MV-4-11 (cell line): Measurements from ENCODE around the gene TEX101.

Source experiments
- DNase-seq: peaks from one replicate; lab custom pipeline; 2025; lab: John Stamatoyannopoulos, UW

TEX101 gene

GRCh38 chr19:43447655-43448054 lies 33.0 kb downstream of the TEX101 start:
- DNase-seq = no peak

- DNase-seq = peak; percentile 60
Observed at GRCh38 chr19:43450545-43450997, 35.9 kb downstream of the TEX101 start.

- no peak for DNase-seq
Observed at GRCh38 chr19:43452582-43452981, 37.9 kb downstream of the TEX101 start.

GRCh38 chr19:43454031-43454430 lies 39.3 kb downstream of the TEX101 start:
- no peak for DNase-seq

- DNase-seq = peak; percentile 91
Observed at GRCh38 chr19:43455321-43456113, 40.8 kb downstream of the TEX101 start.

GRCh38 chr19:43457809-43458208 lies 43.1 kb downstream of the TEX101 start:
- no peak for DNase-seq

- no peak for DNase-seq
Observed at GRCh38 chr19:43460362-43461016, 45.8 kb downstream of the TEX101 start.

- no peak for DNase-seq
Observed at GRCh38 chr19:43461303-43461702, 46.6 kb downstream of the TEX101 start.

GRCh38 chr19:43462383-43462782 lies 47.7 kb downstream of the TEX101 start:
- DNase-seq = no peak

GRCh38 chr19:43462785-43463380 lies 48.2 kb downstream of the TEX101 start:
- no peak for DNase-seq

- DNase-seq = peak; percentile 94
Observed at GRCh38 chr19:43463381-43464133, 48.9 kb downstream of the TEX101 start.

- DNase-seq = no peak
Observed at GRCh38 chr19:43464134-43464775, 49.6 kb downstream of the TEX101 start.

GRCh38 chr19:43465468-43466120 lies 50.9 kb downstream of the TEX101 start, which contains the start of gene LYPD3:
Gene LYPD3, minus strand, starts transcription at chr19:43465608. Its CDS starts 37 bp downstream, at chr19:43465571.
- no peak for DNase-seq

- DNase-seq = no peak
Observed at GRCh38 chr19:43466793-43467192, 52.1 kb downstream of the TEX101 start.

- no peak for DNase-seq
Observed at GRCh38 chr19:43467276-43467675, 52.6 kb downstream of the TEX101 start.

- DNase-seq = no peak
Observed at GRCh38 chr19:43467730-43468129, 53.0 kb downstream of the TEX101 start.
